SH-SY5Y (cell line): ENCODE results near the gene NRN1L.

Experiments
- GATA2 ChIP-seq: IDR thresholded peaks from 2 replicates; pipeline ENCODE4 v1.6.1; 2011; ENCODE audit warnings: mild to moderate bottlenecking, low read depth, low read length
- GATA3 ChIP-seq: IDR thresholded peaks from 2 replicates; pipeline ENCODE4 v1.6.1; 2011; ENCODE audit warnings: low read depth, mild to moderate bottlenecking, low read length, moderate library complexity

GRCh38 chr16:67885976-67886375 is 1.3 kb downstream of the NRN1L start:
- TF ChIP-seq GATA3 (no peak), GATA2 (no peak)
